Ishikawa (cell line): ENCODE data around the gene ZNF44.

ENCODE experiments used
- EGR1 ChIP-seq: IDR thresholded peaks from 2 replicates; pipeline ENCODE4 v1.6.1; 2012
- TAF1 ChIP-seq: IDR thresholded peaks from 2 replicates; pipeline ENCODE4 v1.6.1; 2012; ENCODE audit warnings: low read depth, mild to moderate bottlenecking
- TCF12 ChIP-seq: IDR thresholded peaks from 2 replicates; pipeline ENCODE4 v1.6.1; 2012; ENCODE audit warnings: low read depth
- TEAD4 ChIP-seq: IDR thresholded peaks from 2 replicates; pipeline ENCODE4 v1.6.1; 2012

DNA sequence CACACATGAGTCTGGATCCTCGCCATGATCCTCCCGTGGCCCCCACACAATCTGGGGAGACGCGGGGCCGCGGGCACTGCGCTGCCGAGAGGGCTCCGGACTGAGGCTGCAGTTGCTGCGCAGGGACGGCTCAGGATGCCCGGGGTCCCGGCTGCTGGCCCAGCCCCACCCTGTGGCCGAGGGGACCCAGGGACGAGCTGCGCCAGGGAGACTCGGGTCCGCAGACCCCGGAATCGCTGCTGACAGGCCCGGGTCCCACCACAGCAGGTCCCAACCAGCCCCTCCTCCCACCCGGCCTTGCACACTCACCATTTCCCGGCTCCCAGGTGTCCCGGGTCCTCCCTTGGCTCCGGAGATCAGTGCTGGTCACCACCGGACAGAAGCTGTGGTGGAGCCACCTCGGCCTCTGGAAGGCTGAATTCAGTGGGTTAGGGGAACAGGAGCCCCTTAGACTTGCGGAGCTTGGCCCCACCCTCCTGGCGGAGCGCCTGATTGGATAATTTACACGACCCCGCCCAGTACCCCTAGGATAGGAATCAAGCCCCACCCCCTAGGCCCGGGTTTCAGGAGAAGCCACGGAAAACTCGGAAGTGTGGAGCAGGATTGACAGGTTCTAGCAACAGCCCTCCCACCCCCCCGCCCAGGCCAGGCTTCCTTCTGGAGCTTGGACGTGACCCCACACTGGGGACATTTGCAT lies 57.4 kb downstream of the ZNF44 start:
- TF ChIP-seq TAF1 (no peak), EGR1 (no peak), TCF12 (no peak), TEAD4 (no peak)
